Measurements from ENCODE around the gene TMEM181. TPM values are rescaled to one million over a fixed set of nuclear protein-coding genes. Genes with fewer than 3 reads are reported as not detected.
"Not testable (repeated sequence)": the region's sequence is repeated elsewhere in the genome, so short reads cannot be mapped to it uniquely, and the experiment has no call there.

The TMEM181 gene
- total RNA-seq, 1 donor from 2014 or later = 16.9 TPM

- intact Hi-C loops (cut with micrococcal nuclease) = no loop called here
- DNase-seq (ENCODE audit: low spot score) = no peak
- Mint-ChIP-seq H3K9me3 (peaks cover 10% of the 10 kb centered on the region), H3K27ac (no peak overlapping the region), H3K4me1 (ENCODE audit: low read depth) (no peaks in the 10 kb centered on the region), H3K4me3 (ENCODE audit: low read depth) (no peak overlapping the region), H3K27me3 (ENCODE audit: low read depth) (no peaks in the 10 kb centered on the region), H3K36me3 (ENCODE audit: low read depth) (peaks cover 78% of the 10 kb centered on the region)
Observed at GRCh38 chr6:158611039-158611438, 51.1 kb downstream of the TMEM181 start.

DNA sequence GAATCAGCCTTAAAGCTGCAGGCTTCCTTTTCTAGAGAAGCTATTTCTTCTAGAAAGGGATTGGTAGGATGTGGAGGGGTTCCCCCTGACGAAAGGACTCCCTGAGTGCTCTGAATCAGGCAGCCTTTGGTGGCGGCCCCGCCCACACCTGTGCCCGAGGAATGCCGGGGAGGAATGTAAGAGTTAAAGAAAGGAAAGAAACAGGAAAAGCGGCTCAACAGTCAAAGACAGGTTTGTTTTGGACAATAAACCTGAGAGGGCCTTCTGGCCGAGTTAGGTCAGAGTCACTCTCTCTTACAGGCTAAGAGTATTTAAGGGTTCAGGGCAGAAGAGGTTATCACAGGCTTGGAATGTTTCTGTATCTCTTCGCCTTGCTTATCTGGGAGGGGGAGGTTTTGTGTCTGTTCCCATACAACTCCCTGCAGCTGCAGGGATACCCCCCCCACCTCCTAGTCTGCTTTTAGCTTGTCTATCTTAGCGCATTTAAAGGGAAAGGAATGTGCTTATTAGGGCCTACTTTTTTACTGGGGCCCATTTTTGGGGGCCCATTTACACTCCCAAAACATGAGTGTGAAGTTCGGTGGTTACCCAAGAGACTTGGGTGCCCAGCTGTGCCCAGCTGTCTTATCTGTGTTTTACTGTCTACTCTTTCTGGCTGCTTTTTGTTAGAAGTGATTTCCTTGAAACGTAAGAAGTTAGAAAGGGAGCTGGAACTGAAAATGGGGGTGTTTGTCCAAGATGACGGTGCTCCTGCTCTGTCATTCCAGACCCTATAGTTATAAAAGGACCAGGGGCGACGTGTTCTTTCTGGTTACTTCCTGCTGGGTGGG is 51.9 kb downstream of the TMEM181 start:
- H3K27me3 Mint-ChIP-seq (ENCODE audit: low read depth) = no peaks in the 10 kb centered on the region
- H3K4me1 Mint-ChIP-seq (ENCODE audit: low read depth) = no peaks in the 10 kb centered on the region
- peaks cover 10% of the 10 kb centered on the region for H3K9me3 Mint-ChIP-seq
- intact Hi-C loops (cut with micrococcal nuclease) = no loop called here
- H3K36me3 Mint-ChIP-seq (ENCODE audit: low read depth) = peaks cover 83% of the 10 kb centered on the region
- DNase-seq (ENCODE audit: low spot score) = no peak
- H3K27ac Mint-ChIP-seq = no peak overlapping the region
- H3K4me3 Mint-ChIP-seq (ENCODE audit: low read depth) = no peak overlapping the region

DNA sequence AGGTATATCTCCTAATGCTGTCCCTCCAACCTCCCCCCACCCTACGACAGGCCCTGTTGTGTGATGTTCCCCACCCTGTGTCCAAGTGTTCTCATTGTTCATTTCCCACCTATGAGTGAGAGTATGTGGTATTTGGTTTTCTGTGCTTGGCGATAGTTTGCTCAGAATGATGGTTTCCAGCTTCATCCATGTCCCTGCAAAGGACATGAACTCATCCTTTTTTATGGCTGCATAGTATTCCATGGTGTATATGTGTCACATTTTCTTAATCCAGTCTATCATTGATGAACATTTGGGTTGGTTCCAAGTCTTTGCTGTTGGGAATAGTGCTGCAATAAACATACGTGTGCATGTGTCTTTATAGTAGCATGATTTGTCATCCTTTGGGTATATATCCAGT is 54.7 kb downstream of the TMEM181 start:
- H3K36me3 Mint-ChIP-seq (ENCODE audit: low read depth) = peaks cover 88% of the 10 kb centered on the region
- H3K4me3 Mint-ChIP-seq (ENCODE audit: low read depth); H3K4me1 Mint-ChIP-seq (ENCODE audit: low read depth); intact Hi-C loops (cut with micrococcal nuclease); H3K9me3 Mint-ChIP-seq; DNase-seq (ENCODE audit: low spot score); H3K27me3 Mint-ChIP-seq (ENCODE audit: low read depth); H3K27ac Mint-ChIP-seq: not testable (repeated sequence)

- peaks cover 74% of the 10 kb centered on the region for H3K36me3 Mint-ChIP-seq (ENCODE audit: low read depth)
- H3K9me3 Mint-ChIP-seq; DNase-seq (ENCODE audit: low spot score); H3K4me3 Mint-ChIP-seq (ENCODE audit: low read depth); intact Hi-C loops (cut with micrococcal nuclease); H3K27me3 Mint-ChIP-seq (ENCODE audit: low read depth); H3K27ac Mint-ChIP-seq: not testable (repeated sequence)
- H3K4me1 Mint-ChIP-seq (ENCODE audit: low read depth) = peaks cover 21% of the 10 kb centered on the region
Observed at GRCh38 chr6:158618289-158618688, 58.4 kb downstream of the TMEM181 start.

DNA sequence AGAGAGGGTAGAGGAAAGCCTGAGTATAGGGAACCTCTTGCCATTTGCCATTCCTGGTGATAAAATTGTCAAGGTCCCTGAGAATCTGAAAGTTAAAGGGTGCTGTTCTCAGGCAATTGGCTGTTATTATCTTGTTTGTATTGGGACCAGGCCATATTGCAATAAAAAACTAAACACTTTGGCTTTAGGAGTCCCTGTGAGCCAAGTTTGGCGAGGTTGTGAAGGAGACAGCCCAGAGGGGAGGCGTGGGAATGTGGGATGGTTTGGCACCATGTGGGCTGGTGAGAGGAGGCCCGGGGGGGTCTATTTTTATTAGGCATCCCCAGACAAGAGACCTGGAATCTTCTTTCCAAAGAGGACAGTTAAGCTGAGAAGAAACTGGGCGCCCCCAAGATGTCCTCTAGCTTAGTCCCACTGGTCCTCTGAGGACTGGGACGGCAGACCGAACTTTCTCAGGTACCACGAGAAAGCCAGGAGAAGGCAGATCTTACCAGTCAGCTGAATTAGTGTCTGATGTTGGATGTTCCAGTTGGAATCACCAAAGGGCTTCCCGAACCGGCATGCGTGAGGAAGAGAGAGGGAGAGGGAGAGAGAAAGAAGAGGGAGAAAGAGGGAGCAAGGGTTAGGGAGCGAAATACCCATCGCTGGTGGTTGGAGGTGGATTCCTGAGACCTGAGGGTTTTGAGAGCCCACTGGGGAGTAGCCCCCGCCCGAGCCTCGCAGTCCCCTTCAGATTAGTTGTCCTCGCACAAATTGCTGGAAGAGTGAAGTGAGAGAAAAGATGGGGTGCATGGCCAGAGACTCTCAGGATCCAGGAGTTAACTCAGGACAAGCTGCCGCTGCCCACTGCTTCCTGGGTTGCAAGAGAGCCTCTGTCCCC is 60.3 kb downstream of the TMEM181 start:
- H3K27me3 Mint-ChIP-seq (ENCODE audit: low read depth) = no peaks in the 10 kb centered on the region
- H3K36me3 Mint-ChIP-seq (ENCODE audit: low read depth) = peaks cover 74% of the 10 kb centered on the region

GRCh38 chr6:158620963-158621693 is 61.2 kb downstream of the TMEM181 start:
- intact Hi-C loops (cut with micrococcal nuclease) = no loop called here
- H3K4me3 Mint-ChIP-seq (ENCODE audit: low read depth) = no peak overlapping the region
- no peak for DNase-seq (ENCODE audit: low spot score)
- H3K36me3 Mint-ChIP-seq (ENCODE audit: low read depth) = peaks cover 71% of the 10 kb centered on the region
- no peak overlapping the region for H3K27ac Mint-ChIP-seq
- H3K4me1 Mint-ChIP-seq (ENCODE audit: low read depth) = peaks cover 21% of the 10 kb centered on the region
- H3K9me3 Mint-ChIP-seq = no peaks in the 10 kb centered on the region
- H3K27me3 Mint-ChIP-seq (ENCODE audit: low read depth) = no peaks in the 10 kb centered on the region

More for the DNA sequence above, 60.3 kb downstream of the TMEM181 start:
- intact Hi-C loops (cut with micrococcal nuclease) = no loop called here
- H3K4me1 Mint-ChIP-seq (ENCODE audit: low read depth) = peaks cover 21% of the 10 kb centered on the region
- no peak overlapping the region for H3K4me3 Mint-ChIP-seq (ENCODE audit: low read depth)
- H3K27ac Mint-ChIP-seq = peak overlapping the region; percentile 17
- peaks cover 3% of the 10 kb centered on the region for H3K9me3 Mint-ChIP-seq
- DNase-seq (ENCODE audit: low spot score) = no peak

DNA sequence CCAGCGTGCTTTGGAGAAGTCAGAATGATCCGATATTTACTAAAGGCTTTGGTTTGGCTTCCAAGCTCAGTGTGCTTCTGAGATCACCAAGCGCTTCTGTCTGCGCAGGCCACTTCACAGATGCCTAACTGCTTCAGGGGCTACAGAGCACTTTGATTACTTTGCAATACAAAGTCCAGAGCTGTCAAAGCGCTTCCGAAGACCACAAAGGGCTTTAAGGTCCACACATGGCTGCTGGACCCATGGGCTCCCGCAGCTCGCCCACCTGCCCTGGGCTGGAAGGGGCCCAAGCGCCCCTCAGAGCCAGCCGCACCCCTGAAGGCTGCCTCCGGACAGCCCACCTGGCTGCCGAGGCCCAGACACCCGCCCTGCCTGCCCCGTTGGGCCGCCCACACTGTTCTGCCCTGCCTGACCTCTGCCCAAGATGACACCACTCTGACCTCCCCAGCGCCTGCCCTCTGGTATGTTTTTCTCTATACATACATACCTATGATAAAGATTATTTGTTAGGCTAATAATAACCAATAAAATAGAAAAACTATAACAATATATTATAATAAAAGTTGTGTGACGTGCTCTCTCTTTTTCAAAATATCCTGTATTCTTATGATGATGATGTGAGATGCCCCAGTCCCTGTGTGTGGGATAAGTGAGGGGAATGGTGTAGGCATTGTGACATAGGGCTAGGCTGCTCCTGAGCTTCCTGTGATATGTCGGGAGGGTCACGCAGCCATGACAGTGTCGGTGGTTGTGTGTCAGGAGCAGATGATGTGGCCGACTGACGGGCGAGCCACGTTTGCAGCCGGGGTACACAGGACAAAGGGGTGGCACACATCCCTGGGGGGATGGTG is 62.0 kb downstream of the TMEM181 start:
- H3K36me3 Mint-ChIP-seq (ENCODE audit: low read depth) = peaks cover 71% of the 10 kb centered on the region
- no peaks in the 10 kb centered on the region for H3K27me3 Mint-ChIP-seq (ENCODE audit: low read depth)
- H3K27ac Mint-ChIP-seq = no peak overlapping the region
- H3K4me3 Mint-ChIP-seq (ENCODE audit: low read depth) = no peak overlapping the region
- DNase-seq (ENCODE audit: low spot score) = no peak
- no peaks in the 10 kb centered on the region for H3K9me3 Mint-ChIP-seq
- peaks cover 21% of the 10 kb centered on the region for H3K4me1 Mint-ChIP-seq (ENCODE audit: low read depth)
- intact Hi-C loops (cut with micrococcal nuclease) = no loop called here

GRCh38 chr6:158622545-158623190 is 62.8 kb downstream of the TMEM181 start:
- Mint-ChIP-seq H3K27ac (peak overlapping the region; percentile 50), H3K9me3 (no peaks in the 10 kb centered on the region), H3K4me1 (ENCODE audit: low read depth) (peaks cover 21% of the 10 kb centered on the region), H3K27me3 (ENCODE audit: low read depth) (no peaks in the 10 kb centered on the region), H3K36me3 (ENCODE audit: low read depth) (peaks cover 71% of the 10 kb centered on the region), H3K4me3 (ENCODE audit: low read depth) (no peak overlapping the region)
- no peak for DNase-seq (ENCODE audit: low spot score)
- intact Hi-C loops (cut with micrococcal nuclease) = no loop called here

- Mint-ChIP-seq H3K4me1 (ENCODE audit: low read depth) (peaks cover 19% of the 10 kb centered on the region), H3K27me3 (ENCODE audit: low read depth) (no peaks in the 10 kb centered on the region), H3K36me3 (ENCODE audit: low read depth) (peaks cover 72% of the 10 kb centered on the region), H3K9me3 (no peaks in the 10 kb centered on the region), H3K4me3 (ENCODE audit: low read depth) (no peak overlapping the region), H3K27ac (peak overlapping the region; percentile 45)
- no peak for DNase-seq (ENCODE audit: low spot score)
- intact Hi-C loops (cut with micrococcal nuclease) = no loop called here
Observed at GRCh38 chr6:158624684-158625682, 65.1 kb downstream of the TMEM181 start.

DNA sequence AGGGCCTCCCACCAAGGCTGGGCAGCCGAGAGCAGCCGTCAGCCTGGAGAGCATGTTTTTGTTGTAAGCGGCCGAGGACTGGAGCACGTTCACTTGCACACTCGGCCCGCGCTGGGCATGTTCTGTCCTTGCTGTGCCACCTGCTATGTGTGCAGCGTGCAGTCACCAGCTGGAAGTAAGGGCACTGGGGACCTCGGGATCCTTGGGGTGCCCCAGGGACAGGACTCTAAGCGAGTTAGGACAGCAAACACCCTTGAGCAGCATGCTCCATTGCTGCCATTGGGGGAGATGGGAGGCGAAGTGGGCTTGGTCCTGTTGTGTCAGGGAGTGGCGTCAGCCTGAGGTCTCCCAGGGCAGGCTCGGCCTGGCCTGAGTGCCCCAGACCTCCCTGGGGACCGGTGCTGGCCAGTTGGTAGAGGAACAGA is 66.0 kb downstream of the TMEM181 start:
- Mint-ChIP-seq H3K4me1 (ENCODE audit: low read depth) (peaks cover 18% of the 10 kb centered on the region), H3K27me3 (ENCODE audit: low read depth) (no peaks in the 10 kb centered on the region), H3K4me3 (ENCODE audit: low read depth) (no peak overlapping the region), H3K36me3 (ENCODE audit: low read depth) (peaks cover 68% of the 10 kb centered on the region), H3K27ac (peak overlapping the region; percentile 35), H3K9me3 (no peaks in the 10 kb centered on the region)
- intact Hi-C loops (cut with micrococcal nuclease) = no loop called here
- DNase-seq (ENCODE audit: low spot score) = no peak
